Colon (tissue), 2 donors: ENCODE measurements around the gene ITPK1.

ENCODE experiments used
- FAIRE-seq: peaks from 2 replicates; lab custom pipeline; 2012; peaks lifted over from hg19 to GRCh38; lab: Jason Lieb, UNC
- donor health status: control.
- donor health status: control.

ITPK1 gene

GRCh38 chr14:92988786-92989755 lies 126.7 kb downstream of the ITPK1 start:
- FAIRE-seq, result no peak

GRCh38 chr14:92987713-92988510 lies 127.8 kb downstream of the ITPK1 start:
- no peak for FAIRE-seq

DNA sequence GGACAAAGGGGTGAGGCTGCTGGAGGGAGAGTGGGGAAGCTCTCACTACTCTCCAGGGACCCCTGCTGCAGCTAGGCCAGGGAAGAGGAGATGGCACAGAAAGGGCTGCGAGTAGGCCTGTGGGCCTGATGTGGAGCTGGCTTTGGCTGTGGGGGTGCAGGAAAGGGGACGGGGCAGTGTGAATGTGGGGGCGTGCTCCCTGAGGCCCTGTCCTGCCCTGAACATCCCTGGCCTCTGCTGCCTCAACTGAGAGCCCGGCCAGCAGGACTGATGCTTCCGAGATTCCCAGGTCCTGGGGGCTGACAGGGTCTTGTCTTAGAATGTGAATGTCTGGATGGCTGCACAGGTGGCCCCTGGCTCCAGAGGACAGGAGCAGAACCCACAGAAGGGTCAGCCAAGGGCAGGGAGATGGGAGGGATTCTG lies 128.6 kb downstream of the ITPK1 start:
- FAIRE-seq, result no peak

- FAIRE-seq, result no peak
These were observed 129.2 kb downstream of the ITPK1 start for GRCh38 chr14:92986254-92987147.

DNA sequence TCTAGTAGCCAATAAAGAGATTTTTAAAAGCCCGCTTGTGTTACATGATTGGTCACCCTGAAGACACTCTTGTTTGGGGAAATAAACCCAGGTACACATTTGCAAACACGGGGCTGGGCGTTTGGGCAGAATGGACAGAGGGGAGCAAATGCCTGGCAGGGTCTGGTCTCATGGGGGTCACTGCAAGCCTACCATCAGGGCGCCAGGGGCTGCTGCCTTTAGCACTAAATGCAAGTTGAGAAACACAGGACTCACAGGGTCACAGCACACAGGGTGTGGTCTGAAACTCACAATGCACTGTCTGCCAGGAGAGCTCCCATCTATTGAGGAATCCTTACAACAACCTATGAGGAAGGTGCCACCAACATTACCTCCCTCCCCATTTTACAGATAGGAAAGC lies 130.2 kb downstream of the ITPK1 start:
- no peak for FAIRE-seq

DNA sequence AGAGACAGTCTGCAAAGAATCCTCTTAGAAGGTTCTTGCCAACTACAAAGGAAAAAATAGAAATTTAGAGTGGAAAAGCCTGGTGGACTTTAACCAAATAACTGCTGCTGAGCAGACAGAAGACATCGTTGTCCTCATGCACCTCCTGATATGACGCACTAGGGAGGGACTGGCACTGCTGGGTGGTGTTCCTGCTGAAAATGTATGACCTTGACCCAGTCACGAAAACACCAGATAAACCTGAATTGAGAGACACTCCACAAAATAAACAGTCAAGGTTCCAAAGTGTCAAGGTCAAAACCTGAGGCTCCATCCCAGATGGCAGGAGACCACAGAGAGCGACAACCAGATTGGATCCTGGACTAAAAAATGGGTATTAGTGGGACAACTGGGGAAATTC lies 130.8 kb downstream of the ITPK1 start:
- no peak for FAIRE-seq

GRCh38 chr14:92984082-92984788 lies 131.5 kb downstream of the ITPK1 start:
- FAIRE-seq, result no peak

DNA sequence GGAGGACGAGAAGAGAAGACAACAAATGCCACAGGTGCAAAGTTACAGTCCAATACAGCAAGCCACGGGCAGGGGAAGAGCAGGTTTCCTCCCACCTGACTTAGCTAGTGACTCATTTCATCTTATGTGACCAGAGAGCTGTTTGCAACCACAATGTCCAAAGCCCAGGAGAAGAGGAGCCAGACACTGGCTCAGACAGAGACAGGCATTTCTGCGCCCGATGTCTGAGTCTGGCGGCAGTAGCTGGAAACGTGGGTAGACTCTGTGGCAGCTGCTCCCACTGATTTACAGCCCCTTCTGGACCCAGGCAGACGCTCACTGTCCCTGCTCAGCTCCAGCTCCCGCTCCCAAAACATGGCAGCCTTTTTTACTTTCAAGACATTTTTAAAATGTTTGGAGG lies 132.8 kb downstream of the ITPK1 start:
- FAIRE-seq, result no peak

DNA sequence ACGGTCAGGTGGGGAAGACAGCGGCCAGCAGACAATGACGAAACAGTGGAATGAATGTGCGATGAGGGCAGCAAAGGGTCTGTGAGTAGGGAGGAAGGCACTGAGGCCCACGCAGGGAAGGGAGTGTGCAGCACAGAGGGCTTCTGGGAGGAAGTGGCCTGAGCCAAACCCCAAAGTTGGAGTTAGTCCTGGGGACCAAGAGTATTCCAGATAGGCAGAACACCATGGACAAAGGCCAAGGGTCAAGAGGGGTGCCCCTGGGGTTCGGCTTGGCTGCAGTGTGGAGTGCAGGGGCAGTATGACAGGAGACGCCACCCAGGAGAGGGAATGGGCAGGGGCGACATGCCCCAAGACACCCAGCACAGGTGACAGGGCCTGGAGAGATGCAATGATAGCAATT lies 134.0 kb downstream of the ITPK1 start:
- FAIRE-seq, result no peak

DNA sequence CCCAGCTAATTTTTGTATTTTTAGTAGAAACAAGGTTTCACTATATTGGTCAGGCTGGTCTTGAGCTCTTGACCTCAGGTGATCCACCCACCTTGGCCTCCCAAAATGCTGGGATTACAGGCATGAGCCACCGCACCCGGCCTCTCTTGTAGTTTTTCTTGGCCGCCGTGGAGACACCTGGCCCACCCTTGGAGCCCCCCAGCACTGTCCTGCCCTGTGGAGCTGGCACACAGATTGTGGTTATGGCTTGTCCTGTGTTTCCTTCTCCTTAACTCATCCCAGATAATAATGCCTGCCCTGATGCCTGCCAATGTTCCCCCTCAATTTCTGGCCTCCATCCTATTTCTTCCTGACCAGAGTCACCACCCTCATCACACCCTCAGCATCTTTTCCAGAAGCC lies 134.9 kb downstream of the ITPK1 start:
- FAIRE-seq, result no peak

DNA sequence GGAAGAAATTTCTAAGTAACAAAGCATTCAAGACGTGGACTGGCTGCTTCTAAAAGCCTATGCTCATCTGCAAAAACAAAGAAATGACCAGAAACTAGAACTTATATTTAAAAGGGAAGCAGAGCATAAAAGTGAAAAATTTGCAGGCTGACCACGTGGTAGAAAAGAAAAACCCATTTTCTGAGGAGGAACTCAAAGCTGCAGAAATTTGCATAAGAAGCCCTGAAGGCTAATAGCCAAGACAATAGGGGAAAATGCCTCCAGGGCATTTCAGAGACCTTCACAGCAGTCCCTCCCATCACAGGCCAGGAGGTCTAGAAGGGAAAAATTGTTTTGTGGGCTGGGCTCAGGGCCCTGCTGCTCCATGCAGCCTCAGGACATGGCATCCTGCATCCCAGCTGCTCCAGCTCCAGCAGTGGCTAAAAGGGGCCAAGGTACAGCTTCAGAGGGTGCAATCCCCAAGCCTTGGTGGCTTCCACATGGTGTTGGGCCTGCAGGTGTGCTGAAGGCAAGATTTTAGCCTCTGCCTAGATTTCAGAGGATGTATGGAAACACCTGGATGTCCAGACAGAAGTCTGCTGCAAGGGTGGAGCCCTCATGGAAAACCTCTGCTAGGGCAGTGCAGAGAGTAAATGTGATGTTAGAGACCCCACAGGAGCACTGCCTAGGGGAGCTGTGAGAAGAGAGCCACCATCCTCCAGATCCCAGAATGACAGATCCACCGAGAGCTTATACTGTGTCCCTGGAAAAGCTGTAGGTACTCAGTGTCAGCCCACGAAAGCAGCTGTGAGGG lies 137.3 kb downstream of the ITPK1 start:
- no peak for FAIRE-seq

DNA sequence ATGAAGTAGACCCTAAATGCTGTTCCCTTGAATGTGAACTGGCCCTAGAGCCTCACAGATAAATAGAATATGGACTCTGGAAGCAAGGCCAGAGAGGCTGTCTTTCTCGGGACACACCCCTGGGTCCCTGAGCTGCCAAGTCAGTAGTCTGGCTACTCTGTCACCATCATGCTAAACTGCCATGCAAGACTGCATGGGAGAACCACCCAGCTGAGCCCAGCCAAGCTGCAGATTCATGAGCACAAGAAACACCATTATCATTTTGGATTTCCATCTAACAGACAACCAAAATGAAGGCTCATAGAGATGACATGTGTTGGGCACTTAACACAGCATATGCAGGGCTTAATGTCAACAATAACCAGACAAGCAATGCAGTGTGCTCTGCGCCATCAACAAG lies 139.5 kb downstream of the ITPK1 start:
- no peak for FAIRE-seq

- FAIRE-seq, result no peak
These were observed 141.0 kb downstream of the ITPK1 start for GRCh38 chr14:92974541-92975345.

- no peak for FAIRE-seq
These were observed 141.8 kb downstream of the ITPK1 start for GRCh38 chr14:92973798-92974372.

GRCh38 chr14:92973261-92973797 lies 142.4 kb downstream of the ITPK1 start:
- no peak for FAIRE-seq

GRCh38 chr14:92971601-92972180 lies 144.0 kb downstream of the ITPK1 start:
- no peak for FAIRE-seq

- no peak for FAIRE-seq
These were observed 145.5 kb downstream of the ITPK1 start for GRCh38 chr14:92970271-92970670.

GRCh38 chr14:92969871-92970270 lies 145.9 kb downstream of the ITPK1 start:
- no peak for FAIRE-seq

- no peak for FAIRE-seq
These were observed 146.3 kb downstream of the ITPK1 start for GRCh38 chr14:92969430-92969829.
